IMR-90 (cell line): ENCODE results near the gene FAM149A. TPM values are rescaled to one million over a fixed set of nuclear protein-coding genes. Genes with fewer than 3 reads are reported as not detected.

ENCODE experiments used
- ATAC-seq: fragments of 200-7000 bp; cut with Tn5 transposase; 2 replicates; pipeline ENCODE4 v1.9.1; 2020; ENCODE audit warnings: low read depth, mild to moderate bottlenecking, moderate library complexity
- BruUV-seq: library from RNA; stranded (reverse); fragments of 400-500 nt; replicated peaks from 2 replicates; lab custom pipeline; 2021; lab: Mats Ljungman, UMichigan
- CTCF ChIA-PET: fragments of 300-600 bp; formaldehyde crosslinking; extraction: SDS; loops from one replicate; lab custom pipeline; 2021; ENCODE audit warnings: antibody characterized with exemption; lab: Yijun Ruan, JAX
- POLR2A ChIA-PET: fragments of 300-600 bp; sonication (Branson Sonifier 250); formaldehyde crosslinking; loops from one replicate; lab custom pipeline; 2022; ENCODE audit warnings: antibody characterized with exemption; ENCODE audit not compliant: unreplicated experiment; lab: Charles Lee
- DNase-seq: peaks from one replicate; pipeline ENCODE4 v3.0.0; 2013
- H2AFZ ChIP-seq: replicated peaks from 2 replicates; pipeline ENCODE3; 2013; ENCODE audit warnings: low read length, mild to moderate bottlenecking; ENCODE audit not compliant: poor library complexity
- H2AK5ac ChIP-seq: 2 replicates; pipeline ENCODE4 v1.6.1; 2013; ENCODE audit warnings: low read depth, low read length, inconsistent platforms
- H2AK9ac ChIP-seq: replicated peaks from 2 replicates; pipeline ENCODE3; 2013; ENCODE audit warnings: mild to moderate bottlenecking, low read depth, low read length, moderate library complexity; ENCODE audit not compliant: poor library complexity
- H2BK120ac ChIP-seq: 2 replicates; pipeline ENCODE4 v1.6.1; 2013; ENCODE audit warnings: low read depth, low read length, inconsistent platforms
- H2BK15ac ChIP-seq: 3 replicates; pipeline ENCODE4 v1.6.1; 2013; ENCODE audit warnings: low read depth, low read length, inconsistent platforms
- H2BK20ac ChIP-seq: 2 replicates; pipeline ENCODE4 v1.6.1; 2013; ENCODE audit warnings: low read depth, mild to moderate bottlenecking, inconsistent platforms, low read length, moderate library complexity
- H2BK5ac ChIP-seq: 2 replicates; pipeline ENCODE4 v1.6.1; 2013; ENCODE audit warnings: mild to moderate bottlenecking, low read depth, low read length, inconsistent platforms; ENCODE audit not compliant: poor library complexity, severe bottlenecking
- H3K14ac ChIP-seq: replicated peaks from 2 replicates; pipeline ENCODE4 v1.6.1; 2013; ENCODE audit warnings: low read depth, low read length, inconsistent platforms
- H3K18ac ChIP-seq: 2 replicates; pipeline ENCODE4 v1.6.1; 2013; ENCODE audit warnings: low read depth, low read length, control low read depth
- H3K23ac ChIP-seq: 2 replicates; pipeline ENCODE4 v1.6.1; 2013; ENCODE audit warnings: low read depth, low read length, inconsistent platforms
- H3K27ac ChIP-seq: 2 replicates; pipeline ENCODE4 v1.5.1; 2013; ENCODE audit warnings: mild to moderate bottlenecking, control low read depth, low read length; ENCODE audit not compliant: insufficient read depth
- H3K27me3 ChIP-seq: 2 replicates; pipeline ENCODE4 v1.6.1; 2013; ENCODE audit warnings: low read length; ENCODE audit not compliant: control insufficient read depth, insufficient read depth
- H3K36me3 ChIP-seq: 2 replicates; pipeline ENCODE4 v1.6.1; 2013; ENCODE audit warnings: low read length, mixed read lengths; ENCODE audit not compliant: control insufficient read depth, insufficient read depth
- H3K4ac ChIP-seq: 2 replicates; pipeline ENCODE4 v1.6.1; 2013; ENCODE audit warnings: low read depth, low read length, inconsistent platforms
- H3K4me1 ChIP-seq: 2 replicates; pipeline ENCODE4 v1.6.1; 2013; ENCODE audit warnings: low read length, mixed read lengths; ENCODE audit not compliant: control insufficient read depth, insufficient read depth
- H3K4me2 ChIP-seq: 2 replicates; pipeline ENCODE4 v1.6.1; 2013; ENCODE audit warnings: low read depth, mild to moderate bottlenecking, control low read depth, low read length, moderate library complexity
- H3K4me3 ChIP-seq: 2 replicates; pipeline ENCODE4 v1.5.1; 2013; ENCODE audit warnings: low read depth, mild to moderate bottlenecking, control low read depth, low read length, moderate library complexity; ENCODE audit not compliant: insufficient read depth
- H3K56ac ChIP-seq: 2 replicates; pipeline ENCODE4 v1.6.1; 2013; ENCODE audit warnings: low read length, inconsistent platforms; ENCODE audit not compliant: insufficient read depth; ENCODE audit errors: extremely low read depth
- H3K79me1 ChIP-seq, 2 experiments: 2 replicates each; pipeline ENCODE4 v1.6.1; 2013; ENCODE audit warnings: low read length in 2 of 2, inconsistent platforms in 1 of 2, low read depth in 1 of 2
- H3K9ac ChIP-seq: 2 replicates; pipeline ENCODE4 v1.6.1; 2013; ENCODE audit warnings: low read depth, low read length, control low read depth
- H3K9me1 ChIP-seq: 2 replicates; pipeline ENCODE4 v1.6.1; 2013; ENCODE audit warnings: low read length, inconsistent platforms; ENCODE audit not compliant: insufficient read depth
- H3K9me3 ChIP-seq: 2 replicates; pipeline ENCODE4 v1.6.1; 2013; ENCODE audit warnings: low read length; ENCODE audit not compliant: control insufficient read depth, insufficient read depth
- H4K20me1 ChIP-seq: 2 replicates; pipeline ENCODE4 v1.6.1; 2013; ENCODE audit warnings: low read length, inconsistent platforms; ENCODE audit not compliant: insufficient read depth
- H4K5ac ChIP-seq: 2 replicates; pipeline ENCODE4 v1.6.1; 2013; ENCODE audit warnings: mild to moderate bottlenecking, low read depth, low read length, control low read depth
- H4K8ac ChIP-seq, 2 experiments: 2 replicates each; pipeline ENCODE4 v1.6.1; 2013; ENCODE audit warnings: low read depth in 2 of 2, low read length in 2 of 2, control low read depth in 1 of 2, inconsistent platforms in 1 of 2
- H4K91ac ChIP-seq: 2 replicates; pipeline ENCODE4 v1.6.1; 2013; ENCODE audit warnings: low read depth, low read length, inconsistent platforms; ENCODE audit not compliant: insufficient read depth
- BHLHE40 ChIP-seq: fragments of 150-350 bp; IDR thresholded peaks from 2 replicates; pipeline ENCODE4 v1.6.1; 2016; ENCODE audit warnings: mild to moderate bottlenecking, low read depth, low read length
- CEBPB ChIP-seq: IDR thresholded peaks from 2 replicates; pipeline ENCODE4 v1.6.1; 2012; ENCODE audit warnings: low read depth, low read length, improper control_type of control experiment
- CHD1 ChIP-seq: IDR thresholded peaks from 2 replicates; pipeline ENCODE4 v1.6.1; 2012; ENCODE audit warnings: low read depth, low read length, improper control_type of control experiment
- CTCF ChIP-seq: conservative IDR thresholded peaks from 2 replicates; pipeline ENCODE4 v1.5.1; 2012; ENCODE audit warnings: mild to moderate bottlenecking, low read depth, low read length, improper control_type of control experiment
- ELK1 ChIP-seq: fragments of 150-350 bp; IDR thresholded peaks from 2 replicates; pipeline ENCODE4 v1.6.1; 2016; ENCODE audit warnings: low read depth, mild to moderate bottlenecking, low read length, moderate library complexity, borderline replicate concordance
- FOS ChIP-seq: fragments of 150-350 bp; IDR thresholded peaks from 2 replicates; pipeline ENCODE4 v1.6.1; 2016; ENCODE audit warnings: low read depth, low read length
- MAFK ChIP-seq: IDR thresholded peaks from 2 replicates; pipeline ENCODE4 v1.6.1; 2012; ENCODE audit warnings: low read depth, low read length, improper control_type of control experiment
- MAZ ChIP-seq: IDR thresholded peaks from 2 replicates; pipeline ENCODE4 v1.6.1; 2012; ENCODE audit warnings: low read depth, mild to moderate bottlenecking, low read length, improper control_type of control experiment, moderate library complexity, borderline replicate concordance
- MXI1 ChIP-seq: IDR thresholded peaks from 2 replicates; pipeline ENCODE4 v1.6.1; 2012; ENCODE audit warnings: low read depth, mild to moderate bottlenecking, low read length, moderate library complexity, borderline replicate concordance
- NFE2L2 ChIP-seq: fragments of 150-350 bp; IDR thresholded peaks from 2 replicates; pipeline ENCODE4 v1.6.1; 2016; ENCODE audit warnings: low read depth, mild to moderate bottlenecking, low read length
- POLR2A ChIP-seq: IDR thresholded peaks from 2 replicates; pipeline ENCODE4 v1.6.1; 2012; ENCODE audit warnings: mild to moderate bottlenecking, low read depth, low read length
- RAD21 ChIP-seq: IDR thresholded peaks from 2 replicates; pipeline ENCODE4 v1.6.1; 2012; ENCODE audit warnings: low read length, improper control_type of control experiment
- RCOR1 ChIP-seq: IDR thresholded peaks from 2 replicates; pipeline ENCODE4 v1.6.1; 2012; ENCODE audit warnings: mild to moderate bottlenecking, low read length, improper control_type of control experiment; ENCODE audit not compliant: insufficient replicate concordance
- SMC3 ChIP-seq: fragments of 150-350 bp; IDR thresholded peaks from 2 replicates; pipeline ENCODE4 v1.6.1; 2016; ENCODE audit warnings: low read depth, mild to moderate bottlenecking, antibody characterized with exemption, low read length, moderate library complexity
- WGBS, 2 experiments: methylation state at CpG; one replicate each; pipeline versions ENCODE4 v1.1.5 to v1.1.7; 2013; ENCODE audit warnings: missing lambda C conversion rate in 2 of 2; ENCODE audit not compliant: insufficient read length in 1 of 2; ENCODE audit errors: extremely low coverage in 2 of 2; 5-methylcytosine and 5-hydroxymethylcytosine counted together
- dilution Hi-C: fragments of 300-500 bp; cut with HindIII; formaldehyde crosslinking; loops from one replicate; pipeline ENCODE4 v1.14.3; 2018; ENCODE audit warnings: low sequenced_read_pairs; ENCODE audit not compliant: unreplicated experiment
- in situ Hi-C: fragments of 300-500 bp; cut with MboI; formaldehyde crosslinking; loops from 3 replicates; pipeline ENCODE4 v1.14.3; 2019; ENCODE audit warnings: low sequenced_read_pairs, inconsistent platforms, mixed read lengths
- intact Hi-C: fragments of 100-400 bp; cut with micrococcal nuclease; formaldehyde crosslinking; loops from 2 replicates; pipeline ENCODE4 v1.10.0; 2022
- polyA plus RNA-seq, 3 experiments: library from polyadenylated mRNA; depleted of rRNA; stranded (reverse); fragments of >200 nt; gene quantifications; 2 replicates each; pipeline ENCODE4 v1.2.3, GENCODE V29; 2012; ENCODE audit warnings: low replicate concordance in 1 of 3
- total RNA-seq: library from RNA; depleted of rRNA; stranded (reverse); fragments of >200 nt; gene quantifications from 2 replicates; pipeline ENCODE4 v1.2.3, GENCODE V29; 2012

The FAM149A gene
- total and polyA plus RNA-seq, 2 of the 4 experiments (the other 2 are of a cell fraction), result 0.54 to 0.70 TPM

DNA sequence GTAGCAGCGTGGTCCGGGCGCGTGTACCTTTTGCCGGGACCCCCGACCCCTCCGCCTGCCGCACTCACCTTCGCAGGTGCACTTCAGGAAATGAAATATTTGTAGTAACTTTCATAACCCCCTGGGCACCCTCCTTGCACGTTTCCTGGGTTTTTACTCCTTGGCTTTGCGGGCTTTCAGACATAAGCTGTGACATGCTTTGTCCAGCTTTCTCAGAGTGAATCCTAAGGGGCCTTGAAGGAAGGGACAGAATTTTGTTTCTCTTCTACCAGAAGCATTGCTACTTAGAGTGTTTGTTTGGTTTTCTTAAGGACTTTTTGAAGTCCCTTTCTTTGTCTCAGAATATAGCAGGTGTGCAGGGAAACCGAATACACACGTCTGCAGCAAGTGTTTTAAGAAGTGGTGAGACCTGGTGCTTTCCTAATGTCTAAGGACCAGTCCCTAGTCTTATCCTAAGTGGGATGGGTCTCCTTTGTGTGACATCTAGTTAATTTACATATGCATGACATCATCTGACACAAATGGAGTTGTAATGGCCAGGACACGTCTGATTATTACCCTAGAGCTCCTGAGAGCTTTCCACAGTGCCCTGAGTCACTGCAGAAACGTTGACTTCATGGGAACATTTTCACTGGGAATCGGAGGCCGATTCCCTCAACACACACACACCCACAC lies 1.3 kb downstream of the FAM149A start:
- no peaks in the 10 kb centered on the region for H3K4me1 ChIP-seq
- BruUV-seq, result no TSS peak
- no peak overlapping the region for H2AK5ac ChIP-seq
- no peak overlapping the region for H3K56ac ChIP-seq
- H4K5ac ChIP-seq, result no peak overlapping the region
- CTCF ChIA-PET, result no interaction called here
- H4K8ac ChIP-seq, result no peak overlapping the region
- H3K4ac ChIP-seq, result no peak overlapping the region
- POLR2A ChIA-PET, result no interaction called here
- no peak overlapping the region; the same call in 1 of the 2 replicates for H3K4me3 ChIP-seq
- in situ Hi-C loops (no loop called here), dilution Hi-C loops (no loop called here), intact Hi-C loops (no loop called here)
- H2AK9ac ChIP-seq, result no peak overlapping the region
- H4K91ac ChIP-seq, result no peak overlapping the region
- H3K9ac ChIP-seq, result no peak overlapping the region
- H2BK5ac ChIP-seq, result no peak overlapping the region
- DNase-seq, result no peak
- no peak overlapping the region for H3K27ac ChIP-seq
- H3K9me3 ChIP-seq, result no peaks in the 10 kb centered on the region
- no peaks in the 10 kb centered on the region for H4K20me1 ChIP-seq
- no peaks in the 10 kb centered on the region for H3K9me1 ChIP-seq
- H3K27me3 ChIP-seq, result peaks cover 24% of the 10 kb centered on the region
- no peaks in the 10 kb centered on the region for H3K36me3 ChIP-seq
- no CpG with 5 or more reads among the region's 17 CpGs for WGBS, 2 experiments
- H2BK120ac ChIP-seq, result no peak overlapping the region
- TF ChIP-seq ELK1 (no peak), MXI1 (no peak), BHLHE40 (no peak), CHD1 (no peak), RAD21 (no peak), CTCF (no peak), CEBPB (no peak), MAFK (no peak), FOS (no peak), RCOR1 (no peak), POLR2A (no peak), SMC3 (no peak), MAZ (no peak), NFE2L2 (no peak)
- no peak for ATAC-seq
- no peaks in the 10 kb centered on the region for H3K79me1 ChIP-seq
- no peak overlapping the region for H3K23ac ChIP-seq
- H3K18ac ChIP-seq, result no peak overlapping the region
- no peak overlapping the region for H3K14ac ChIP-seq
- no peak overlapping the region for H2AFZ ChIP-seq
- H2BK15ac ChIP-seq, result no peak overlapping the region
- H2BK20ac ChIP-seq, result no peak overlapping the region
- no peak overlapping the region for H3K4me2 ChIP-seq
